Midbrain (tissue), 1 donor: ENCODE data around the gene JRKL.
"Not testable (repeated sequence)": the region's sequence is repeated elsewhere in the genome, so short reads cannot be mapped to it uniquely, and the experiment has no call there.

Source experiments
- DNase-seq: peaks from one replicate; lab custom pipeline; 2025; lab: John Stamatoyannopoulos, UW

JRKL gene

DNA sequence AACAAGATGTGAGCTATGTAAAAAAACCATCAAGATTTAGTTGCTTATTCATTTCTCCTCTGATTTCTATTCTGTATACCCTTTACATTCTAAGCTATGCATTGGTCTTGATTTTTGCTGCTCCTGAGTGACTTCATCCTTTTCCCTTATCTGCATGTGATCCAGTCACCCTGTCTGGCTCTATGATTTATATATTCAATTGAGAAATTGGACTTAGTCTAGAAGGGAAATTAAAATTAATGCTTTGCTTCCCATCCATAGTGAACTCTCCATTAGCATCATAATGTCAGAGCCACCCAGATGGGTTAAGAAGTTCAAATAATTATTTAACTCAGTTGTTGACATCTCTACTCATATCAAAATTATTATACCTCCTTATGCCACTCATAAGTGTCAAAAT is 5.0 kb downstream of the JRKL start:
- DNase-seq, result no peak

DNA sequence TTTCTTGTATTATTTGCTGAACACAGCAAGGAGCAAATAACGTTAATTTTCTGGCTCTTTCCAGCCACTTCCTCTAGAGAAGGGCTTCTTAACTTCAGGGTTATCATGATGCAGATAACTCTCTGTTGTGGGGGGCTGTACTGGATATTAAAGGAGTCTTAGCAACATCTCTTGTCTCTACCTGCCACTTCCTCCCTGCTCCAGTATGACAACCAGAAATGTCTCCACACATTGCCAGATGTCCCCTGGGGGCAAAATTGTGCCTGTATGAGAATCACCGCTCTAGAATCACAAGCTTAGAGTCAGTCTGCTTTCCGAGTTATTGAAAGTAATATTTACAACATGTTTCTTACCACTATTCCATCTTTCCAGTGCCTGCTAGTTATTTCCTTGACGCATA is 6.8 kb downstream of the JRKL start:
- DNase-seq, result no peak

DNA sequence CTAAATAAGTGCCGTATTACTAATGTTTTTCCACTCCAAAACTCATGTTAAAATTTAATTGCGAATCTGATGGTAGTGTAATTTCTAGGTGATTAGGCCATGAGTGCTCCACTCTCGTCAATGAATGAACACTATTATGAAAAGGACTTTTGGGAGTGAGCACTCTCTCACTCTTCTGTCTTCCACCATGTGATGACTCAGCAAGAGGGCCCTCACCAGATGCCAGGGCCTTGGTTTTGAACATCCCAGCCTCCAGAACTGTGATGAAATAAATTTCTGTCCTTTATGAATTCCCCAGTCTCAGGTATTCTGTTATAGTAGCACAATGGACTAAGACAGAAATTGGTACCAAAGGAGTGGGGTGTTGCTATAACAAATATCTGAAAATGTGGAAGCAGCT is 8.1 kb downstream of the JRKL start:
- DNase-seq, result no peak

DNA sequence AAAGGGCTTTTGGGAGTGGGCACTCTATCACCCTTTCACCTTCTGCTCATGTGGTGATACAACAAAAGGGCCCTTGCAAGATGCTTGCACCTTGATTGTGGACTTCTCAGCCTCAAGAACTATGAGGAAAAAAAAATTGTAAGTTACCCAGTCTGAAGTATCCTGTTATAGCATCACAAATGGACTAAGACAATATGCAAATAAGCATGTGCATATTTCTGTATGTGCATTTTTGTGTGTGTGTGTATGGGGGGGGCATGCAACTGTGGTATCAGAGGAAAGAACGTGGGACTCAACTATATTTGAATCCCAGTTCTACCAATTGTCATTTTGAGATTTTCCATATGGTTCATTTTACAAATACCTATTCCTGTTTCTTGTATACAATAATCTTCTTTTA is 10.9 kb downstream of the JRKL start:
- no peak for DNase-seq

DNA sequence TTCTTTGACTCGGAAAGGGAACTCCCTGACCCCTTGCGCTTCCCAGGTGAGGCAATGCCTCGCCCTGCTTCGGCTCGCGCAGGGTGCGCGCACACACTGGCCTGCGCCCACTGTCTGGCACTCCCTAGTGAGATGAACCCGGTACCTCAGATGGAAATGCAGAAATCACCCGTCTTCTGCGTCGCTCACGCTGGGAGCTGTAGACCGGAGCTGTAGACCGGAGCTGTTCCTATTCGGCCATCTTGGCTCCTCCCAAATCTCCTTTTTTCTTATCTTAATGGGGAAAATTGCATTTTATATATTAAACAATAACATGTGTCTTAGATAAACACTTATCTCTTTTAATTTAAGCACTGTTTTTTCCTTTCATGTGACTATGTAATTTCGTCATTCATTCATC is 21.6 kb downstream of the JRKL start:
- DNase-seq, result not testable (repeated sequence)

DNA sequence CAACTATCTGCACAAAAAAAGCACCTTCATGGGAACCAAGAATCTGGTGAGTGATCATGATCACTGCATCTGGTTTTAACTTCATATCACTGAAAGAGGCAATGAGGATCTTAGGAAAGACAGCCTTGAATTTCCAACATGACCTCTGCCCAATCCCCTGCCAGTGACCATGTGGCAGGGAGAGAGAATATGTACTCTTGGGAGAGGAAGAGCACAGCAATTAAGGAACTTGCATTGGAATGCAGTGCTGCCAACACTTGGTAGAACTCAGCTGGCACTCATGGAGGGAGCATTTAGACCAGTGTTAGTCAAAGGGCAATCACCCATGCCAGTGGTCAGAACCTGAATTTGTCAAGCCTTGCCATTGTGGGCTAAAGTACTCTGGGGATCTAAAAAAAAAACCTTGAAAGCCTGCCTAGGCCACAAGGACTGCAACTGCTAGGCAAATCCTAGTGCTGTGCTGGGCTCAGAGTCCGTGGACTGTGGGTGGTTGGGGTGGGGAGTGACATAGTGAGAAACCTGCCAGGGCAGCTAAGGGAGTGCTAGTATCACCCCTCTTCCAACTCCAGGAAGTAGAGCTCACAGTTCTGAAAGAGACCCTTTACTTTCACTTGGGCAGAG is 23.1 kb downstream of the JRKL start:
- DNase-seq, result no peak

DNA sequence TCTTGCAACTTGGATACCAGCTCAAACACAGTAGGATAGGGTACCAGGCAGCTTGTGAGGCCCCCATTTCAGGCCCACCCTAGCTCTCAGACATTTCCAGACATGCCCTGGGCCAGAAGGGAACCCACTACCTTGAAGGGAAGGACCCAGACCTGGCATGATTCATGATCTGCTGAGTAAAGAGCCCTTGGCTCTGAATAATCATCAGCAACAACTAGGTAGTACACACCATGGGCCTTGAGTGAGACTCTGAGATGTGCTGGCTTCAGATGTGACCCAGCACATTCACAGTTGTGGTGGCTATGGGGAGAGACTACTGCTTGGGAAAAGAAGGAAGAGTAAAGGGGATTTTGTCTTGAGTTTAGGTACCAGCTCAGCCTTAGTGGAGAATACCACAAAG is 23.6 kb downstream of the JRKL start:
- no peak for DNase-seq

DNA sequence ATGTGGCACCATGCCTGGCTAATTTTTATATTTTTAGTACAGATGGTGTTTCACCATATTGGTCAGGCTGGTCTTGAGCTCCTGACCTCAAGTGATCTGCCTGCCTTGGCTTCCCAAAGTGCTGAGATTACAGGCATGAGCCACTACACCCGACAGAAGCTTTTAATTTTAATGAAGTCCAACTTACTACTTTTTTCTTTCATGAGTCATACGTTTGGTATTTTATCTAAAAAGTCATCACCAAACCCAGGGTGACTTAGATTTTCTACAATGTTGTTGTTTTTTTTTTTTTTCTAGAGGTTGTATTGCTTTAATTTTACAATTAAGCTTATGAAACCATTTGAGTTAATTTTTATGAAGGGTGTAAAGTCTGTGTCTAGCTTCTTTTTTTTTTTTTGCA is 34.9 kb downstream of the JRKL start:
- no peak for DNase-seq

DNA sequence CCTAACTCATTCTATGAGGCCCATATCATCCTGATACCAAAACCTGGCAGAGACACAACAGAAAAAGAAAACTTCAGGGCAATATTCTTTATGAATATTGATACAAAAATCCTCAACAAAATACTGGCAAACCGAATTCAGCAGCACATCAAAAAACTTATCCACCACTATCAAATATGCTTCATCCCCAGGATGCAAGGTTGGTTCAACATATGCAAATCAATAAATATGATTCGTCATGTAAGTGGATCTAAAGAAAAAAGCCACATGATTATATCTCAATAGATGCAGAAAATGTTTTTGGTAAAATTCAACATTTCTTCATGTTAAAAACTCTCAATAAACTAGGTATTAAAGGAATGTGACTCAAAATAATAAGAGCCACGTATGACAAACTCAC is 40.9 kb downstream of the JRKL start:
- no peak for DNase-seq

DNA sequence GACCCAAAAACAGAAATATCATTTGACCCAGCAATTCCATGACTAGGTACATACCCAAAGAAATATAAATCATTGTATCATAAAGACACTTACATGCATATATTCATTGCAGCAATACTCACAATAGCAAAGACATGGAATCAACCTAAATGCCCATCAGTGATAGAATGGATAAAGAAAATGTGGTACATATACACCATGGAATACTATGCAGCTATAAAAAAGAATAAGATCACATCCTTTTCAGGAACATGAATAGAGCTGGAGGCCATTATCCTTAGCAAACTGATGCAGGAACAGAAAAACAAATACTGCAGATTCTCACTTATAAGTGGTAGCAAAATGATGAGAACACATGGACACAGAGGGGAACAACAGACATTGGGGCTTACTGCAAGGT is 42.8 kb downstream of the JRKL start:
- DNase-seq, result not testable (repeated sequence)
